CD4-positive, alpha-beta T cell treated with Interleukin-4 for 1 hour (primary cell): Measurements from ENCODE around the gene PRKAG2.
A peak's percentile ranks its signal among the peaks of the same experiment; 100 is the strongest.

Experiments used
- DNase-seq, 2 donors: peaks; one replicate each; pipeline ENCODE4 v3.0.0-alpha.2; 2020 to 2022

Gene PRKAG2

GRCh38 chr7:151570366-151570915 is 306.5 kb downstream of the PRKAG2 start:
- DNase-seq: peak in 1 of 2 donors; percentile 13

DNA sequence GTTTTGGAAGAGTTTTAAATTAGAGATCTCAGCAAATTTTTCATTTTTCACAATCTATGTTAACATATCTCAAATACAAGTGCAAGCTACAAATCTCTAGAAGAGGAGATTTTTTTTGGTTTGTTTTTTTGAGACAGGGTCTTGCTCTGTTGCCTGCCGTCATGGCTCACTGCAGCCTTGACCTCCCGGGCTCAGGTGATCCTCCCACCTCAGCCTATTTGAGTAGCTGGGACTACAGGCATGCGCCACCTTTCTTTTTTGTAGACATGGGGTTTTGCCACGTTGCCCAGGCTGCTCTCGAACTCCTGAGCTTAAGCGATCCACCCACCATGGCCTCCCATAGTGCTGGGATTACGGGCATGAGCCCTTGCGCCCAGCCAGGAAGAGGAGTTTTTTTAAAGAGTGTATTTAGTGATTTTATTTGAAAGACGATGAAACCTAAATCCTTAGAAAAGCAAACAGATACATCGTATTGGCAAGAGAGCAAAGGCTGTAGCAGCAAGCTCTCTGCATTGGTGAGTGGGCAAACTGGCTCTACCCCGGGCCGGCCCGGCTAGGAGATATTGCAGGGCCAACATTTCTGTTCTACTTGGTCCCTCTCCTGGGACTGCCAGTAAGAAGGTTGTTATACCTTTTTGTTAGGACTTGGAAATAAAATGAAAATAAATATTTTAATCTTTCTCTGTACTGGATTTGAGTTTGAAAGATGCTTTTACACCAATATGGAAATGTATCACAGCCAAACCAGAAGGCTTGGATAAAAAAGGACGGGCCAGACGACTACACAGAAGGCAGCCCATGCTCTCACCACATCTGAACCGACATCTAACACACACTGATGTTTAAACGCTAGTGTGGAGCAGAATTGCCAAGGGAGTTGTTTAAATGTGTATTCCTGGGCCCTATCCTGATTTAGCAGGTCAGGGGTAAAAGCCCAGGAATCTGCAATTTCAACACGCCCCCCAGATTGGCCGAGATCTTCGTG is 307.7 kb downstream of the PRKAG2 start:
- DNase-seq: no peak

DNA sequence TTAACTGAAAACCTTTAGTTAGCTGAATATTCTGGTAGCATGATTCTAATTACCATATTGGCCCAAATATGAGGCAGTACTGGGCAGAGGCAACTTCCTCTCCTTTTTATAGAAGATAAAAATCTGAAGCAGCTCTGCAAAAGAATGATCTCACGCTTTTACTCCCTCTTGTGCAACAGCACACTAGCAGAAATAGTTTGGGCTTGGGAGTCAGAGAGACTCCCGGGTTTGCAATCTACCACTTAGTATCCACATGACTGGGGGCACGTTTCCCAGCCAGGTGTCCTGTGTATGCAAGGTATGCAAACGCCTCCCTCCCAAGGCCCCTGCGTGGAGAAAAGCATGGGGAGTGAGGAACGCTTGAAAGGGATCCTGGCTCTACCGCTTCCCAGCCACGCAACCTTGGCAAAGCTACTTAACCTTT is 310.0 kb downstream of the PRKAG2 start:
- no peak for DNase-seq

- DNase-seq: no peak
Measured at GRCh38 chr7:151565541-151565940, 311.4 kb downstream of the PRKAG2 start.

- DNase-seq: peak in 1 of 2 donors; percentile 7
Measured at GRCh38 chr7:151560243-151560642, 316.7 kb downstream of the PRKAG2 start.

DNA sequence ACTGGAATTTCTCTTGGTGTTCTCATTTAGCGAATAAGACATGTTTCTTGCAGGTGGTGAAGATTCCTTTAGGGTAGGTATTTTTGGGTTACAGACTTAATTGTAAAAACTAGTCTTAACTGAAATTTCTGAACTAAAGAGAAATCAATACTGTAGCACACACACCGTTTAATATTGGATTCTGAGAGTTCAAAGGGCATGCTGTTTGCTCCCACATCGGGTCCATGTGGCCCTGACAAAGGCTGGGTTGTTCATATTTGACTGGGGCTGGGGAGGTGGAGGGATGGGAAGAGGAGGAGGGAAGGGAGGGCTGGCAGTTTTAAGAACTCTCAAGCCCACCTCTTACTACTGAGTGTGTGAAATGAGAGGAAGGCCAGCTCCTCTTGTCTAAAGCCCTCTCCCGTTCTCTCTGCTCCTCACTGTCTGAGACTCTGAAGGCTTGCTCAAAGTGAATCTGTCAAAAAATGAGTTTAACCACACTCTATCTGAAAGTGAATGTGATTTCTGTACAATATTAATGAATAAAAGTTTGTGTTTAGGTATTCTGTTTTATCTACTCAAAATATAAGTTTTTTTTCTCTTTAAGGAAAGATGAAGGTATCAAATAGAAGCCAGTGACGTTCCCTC is 317.2 kb downstream of the PRKAG2 start:
- no peak for DNase-seq

GRCh38 chr7:151558575-151558974 is 318.3 kb downstream of the PRKAG2 start:
- DNase-seq: no peak

- DNase-seq: no peak
Measured at GRCh38 chr7:151556592-151556991, 320.3 kb downstream of the PRKAG2 start.

DNA sequence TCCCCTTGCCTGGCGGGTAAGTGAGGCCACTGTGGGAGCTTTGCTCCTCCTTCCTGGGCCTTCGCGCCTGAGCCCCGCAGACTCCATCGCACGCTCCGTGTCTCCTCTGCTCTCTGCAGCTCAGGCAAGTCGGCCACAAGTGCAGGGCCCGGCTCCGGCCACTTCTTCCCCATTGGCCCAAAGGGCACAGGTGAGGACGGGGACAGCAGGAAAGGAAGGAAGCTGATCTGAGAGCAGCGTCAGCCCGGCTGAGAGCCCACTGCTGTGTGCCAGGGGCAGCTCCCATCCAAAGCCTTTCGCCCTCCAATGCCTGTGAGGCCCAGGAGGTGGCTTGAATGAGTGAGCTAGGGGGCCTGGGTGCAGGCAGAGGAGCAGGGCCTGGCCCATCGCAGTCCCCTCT is 323.6 kb downstream of the PRKAG2 start:
- no peak for DNase-seq

- DNase-seq: no peak
Measured at GRCh38 chr7:151552352-151553028, 324.4 kb downstream of the PRKAG2 start.

GRCh38 chr7:151551820-151552219 is 325.1 kb downstream of the PRKAG2 start:
- DNase-seq: no peak

DNA sequence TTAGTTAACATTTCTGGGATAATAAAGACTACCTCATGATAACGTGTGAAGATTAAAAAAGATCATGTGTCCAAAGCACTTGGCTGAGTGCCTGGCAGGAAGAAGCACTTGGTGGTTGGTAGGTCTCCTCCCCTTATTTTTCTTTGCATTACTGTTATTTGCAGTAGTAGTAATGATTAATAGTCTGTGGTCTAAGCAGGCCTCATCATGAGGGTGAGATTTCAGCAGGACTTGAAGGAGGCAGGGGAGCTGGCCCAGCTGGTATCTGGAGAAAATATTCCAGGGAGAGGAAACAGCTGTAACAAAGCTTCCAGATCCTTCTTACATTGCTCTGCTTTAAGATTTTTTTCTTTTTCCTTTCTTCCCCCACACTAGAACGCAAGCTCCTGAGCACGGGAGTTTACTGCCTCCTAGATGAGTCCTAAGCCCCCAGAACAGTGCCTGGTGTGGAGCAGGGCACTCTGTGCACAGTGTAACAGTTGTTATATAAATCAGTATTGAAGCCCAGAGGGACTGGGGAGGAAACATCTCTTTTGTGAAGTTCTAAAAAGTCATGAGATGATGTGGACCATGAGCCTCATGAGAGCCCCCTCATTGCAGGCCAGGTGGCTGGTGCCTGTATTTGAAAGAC is 326.1 kb downstream of the PRKAG2 start:
- no peak for DNase-seq

GRCh38 chr7:151549644-151550043 is 327.3 kb downstream of the PRKAG2 start:
- DNase-seq: no peak

- DNase-seq: no peak
Measured at GRCh38 chr7:151549083-151549482, 327.8 kb downstream of the PRKAG2 start.

- no peak for DNase-seq
Measured at GRCh38 chr7:151544183-151544582, 332.7 kb downstream of the PRKAG2 start.

- no peak for DNase-seq
Measured at GRCh38 chr7:151542606-151543130, 334.2 kb downstream of the PRKAG2 start.

GRCh38 chr7:151541709-151542499 is 335.0 kb downstream of the PRKAG2 start:
- DNase-seq: no peak

- no peak for DNase-seq
Measured at GRCh38 chr7:151540146-151540545, 336.8 kb downstream of the PRKAG2 start.

- DNase-seq: no peak
Measured at GRCh38 chr7:151539088-151539671, 337.7 kb downstream of the PRKAG2 start.

DNA sequence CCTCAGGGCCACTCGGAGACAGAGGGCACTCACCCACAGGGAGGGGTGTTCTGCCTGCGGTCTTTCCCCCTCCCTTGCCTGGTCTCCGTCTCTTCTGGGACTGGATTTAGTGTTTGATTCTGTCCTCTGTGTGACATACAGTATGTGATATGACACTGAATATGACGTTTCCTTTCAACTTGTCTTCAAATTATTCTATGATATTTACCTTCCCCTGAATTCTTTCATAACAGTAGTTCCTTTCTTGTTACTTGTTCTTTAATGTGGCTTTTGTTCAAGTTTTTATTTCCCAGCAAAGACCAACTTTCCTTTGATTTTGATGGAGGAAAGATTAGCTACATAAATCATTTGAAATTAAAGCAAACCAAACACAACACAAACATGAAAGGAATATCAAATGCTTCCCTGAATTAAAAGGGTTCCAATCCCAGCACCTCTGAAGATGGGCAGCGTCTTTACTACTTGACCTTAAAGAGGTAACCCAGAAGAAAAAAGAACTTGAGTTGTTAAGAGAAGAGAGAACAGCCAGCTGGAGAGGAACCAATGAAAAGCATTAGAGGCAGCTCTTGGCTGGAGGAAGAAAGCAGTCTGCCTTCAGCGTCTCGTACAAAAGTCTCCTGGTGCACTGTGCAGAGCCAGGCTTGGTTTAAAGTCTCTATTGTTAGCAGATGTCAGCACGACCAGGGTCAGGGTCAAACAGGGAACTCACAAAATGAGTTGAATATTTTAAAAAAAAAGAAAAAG is 338.9 kb downstream of the PRKAG2 start:
- no peak for DNase-seq
